ENCODE measurements around the gene KY.

- TF ChIP-seq, protein P1, sequence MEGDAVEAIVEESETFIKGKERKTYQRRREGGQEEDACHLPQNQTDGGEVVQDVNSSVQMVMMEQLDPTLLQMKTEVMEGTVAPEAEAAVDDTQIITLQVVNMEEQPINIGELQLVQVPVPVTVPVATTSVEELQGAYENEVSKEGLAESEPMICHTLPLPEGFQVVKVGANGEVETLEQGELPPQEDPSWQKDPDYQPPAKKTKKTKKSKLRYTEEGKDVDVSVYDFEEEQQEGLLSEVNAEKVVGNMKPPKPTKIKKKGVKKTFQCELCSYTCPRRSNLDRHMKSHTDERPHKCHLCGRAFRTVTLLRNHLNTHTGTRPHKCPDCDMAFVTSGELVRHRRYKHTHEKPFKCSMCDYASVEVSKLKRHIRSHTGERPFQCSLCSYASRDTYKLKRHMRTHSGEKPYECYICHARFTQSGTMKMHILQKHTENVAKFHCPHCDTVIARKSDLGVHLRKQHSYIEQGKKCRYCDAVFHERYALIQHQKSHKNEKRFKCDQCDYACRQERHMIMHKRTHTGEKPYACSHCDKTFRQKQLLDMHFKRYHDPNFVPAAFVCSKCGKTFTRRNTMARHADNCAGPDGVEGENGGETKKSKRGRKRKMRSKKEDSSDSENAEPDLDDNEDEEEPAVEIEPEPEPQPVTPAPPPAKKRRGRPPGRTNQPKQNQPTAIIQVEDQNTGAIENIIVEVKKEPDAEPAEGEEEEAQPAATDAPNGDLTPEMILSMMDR (IDR thresholded peaks at IDR 0.05): no peak
- no peak for TF ChIP-seq POLR2AphosphoS5 (IDR thresholded peaks at IDR 0.05; ENCODE audit: insufficient read depth in 1 of 2, low read depth in 1 of 2)
- no peak for TF ChIP-seq POLR2A (IDR thresholded peaks at IDR 0.05)
Observed at GRCh38 chr3:134675726-134676256, 25.0 kb upstream of the KY start.

Data from vagina (tissue), 2 donors.